ENCODE results near the gene RBMS3. TPM values are rescaled to one million over a fixed set of nuclear protein-coding genes. Genes with fewer than 3 reads are reported as not detected.

The RBMS3 gene
- total RNA-seq, 2 experiments from 2014 or later: 1.0 TPM; not detected in 1

- intact Hi-C loops (cut with micrococcal nuclease; ENCODE audit: unreplicated experiment): no loop called here
These were observed 230.8 kb downstream of the RBMS3 start for GRCh38 chr3:29511701-29512100.

GRCh38 chr3:29512641-29513040 is 231.8 kb downstream of the RBMS3 start:
- intact Hi-C loops (cut with micrococcal nuclease; ENCODE audit: unreplicated experiment): no loop called here
- ChIA-PET CTCF (ENCODE audit: unreplicated experiment) (no interaction called here), POLR2A (interaction anchor here (0.6 kb wide), 1 partner anchor 391 kb away, joined by 3 read pairs; no protein-coding TSS in a partner anchor)
- no peaks in the 10 kb centered on the region for H3K9me3 ChIP-seq (ENCODE audit: low read length)
- no TSS peak for BruUV-seq (replicated peaks)
- H3K9me2 ChIP-seq (ENCODE audit: insufficient read depth, low read length): no peaks in the 10 kb centered on the region
- peak overlapping the region; percentile 28; the same call in 1 of the 2 replicates for H3K4me2 ChIP-seq (ENCODE audit: low read length)
- H3K4me1 ChIP-seq (ENCODE audit: insufficient read depth, low read length, poor library complexity, severe bottlenecking): peaks cover 28% of the 10 kb centered on the region
- peak overlapping the region; percentile 28 for H2AFZ ChIP-seq (ENCODE audit: low read length)
- no peak overlapping the region for H3K27ac ChIP-seq (ENCODE audit: low read depth, low read length, poor library complexity, severe bottlenecking)
- H3K4me3 ChIP-seq (ENCODE audit: low read depth, low read length, poor library complexity, severe bottlenecking): no peak overlapping the region
- H3K79me2 ChIP-seq (ENCODE audit: insufficient read depth, low read depth, low read length): no peaks in the 10 kb centered on the region
- no peaks in the 10 kb centered on the region for H4K20me1 ChIP-seq (ENCODE audit: insufficient read depth, low read length)
- DNase-seq (ENCODE audit: low spot score): no peak
- H3K36me3 ChIP-seq (ENCODE audit: insufficient read depth, low read length): no peaks in the 10 kb centered on the region
- no peak for TF ChIP-seq EZH2phosphoT487 (IDR thresholded peaks at IDR 0.05; ENCODE audit: borderline replicate concordance, low read depth, low read length)
- no peak for TF ChIP-seq CTCF (conservative IDR thresholded peaks at IDR 0.05; ENCODE audit: low read length)

More at GRCh38 chr3:29511701-29512100, 230.8 kb downstream of the RBMS3 start:
- Histone ChIP-seq H3K79me2 (ENCODE audit: insufficient read depth, low read depth, low read length) (no peaks in the 10 kb centered on the region), H4K20me1 (ENCODE audit: insufficient read depth, low read length) (no peaks in the 10 kb centered on the region), H3K9me2 (ENCODE audit: insufficient read depth, low read length) (no peaks in the 10 kb centered on the region), H3K36me3 (ENCODE audit: insufficient read depth, low read length) (no peaks in the 10 kb centered on the region), H3K4me1 (ENCODE audit: insufficient read depth, low read length, poor library complexity, severe bottlenecking) (peaks cover 28% of the 10 kb centered on the region), H3K9me3 (ENCODE audit: low read length) (no peaks in the 10 kb centered on the region), H3K27ac (ENCODE audit: low read depth, low read length, poor library complexity, severe bottlenecking) (no peak overlapping the region), H2AFZ (ENCODE audit: low read length) (no peak overlapping the region), H3K4me3 (ENCODE audit: low read depth, low read length, poor library complexity, severe bottlenecking) (no peak overlapping the region), H3K4me2 (ENCODE audit: low read length) (no peak overlapping the region)
- DNase-seq (ENCODE audit: low spot score): no peak
- ChIA-PET POLR2A (no interaction called here), CTCF (ENCODE audit: unreplicated experiment) (no interaction called here)
- no TSS peak for BruUV-seq (replicated peaks)
- TF ChIP-seq EZH2phosphoT487 (IDR thresholded peaks at IDR 0.05; ENCODE audit: borderline replicate concordance, low read depth, low read length) (no peak), CTCF (conservative IDR thresholded peaks at IDR 0.05; ENCODE audit: low read length) (no peak)

DNA sequence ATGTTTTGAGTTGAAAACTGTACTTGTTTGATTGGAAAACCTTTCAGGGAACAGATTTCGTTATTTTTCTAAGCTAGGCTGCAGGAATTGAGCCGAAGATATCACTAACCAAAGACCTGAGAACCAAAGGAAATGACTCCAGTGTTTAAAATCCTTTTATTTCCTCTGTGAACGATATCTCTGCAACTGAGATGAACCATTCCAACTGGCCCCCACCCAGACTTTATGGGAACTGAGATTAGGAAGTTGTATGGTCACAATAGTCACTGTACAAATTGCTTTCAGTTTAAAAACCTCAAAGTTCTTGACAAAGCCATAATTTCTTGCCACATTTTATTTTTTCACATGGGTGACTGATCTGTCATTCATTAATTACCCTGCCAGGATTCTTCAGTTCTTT is 232.4 kb downstream of the RBMS3 start:
- H3K27ac ChIP-seq (ENCODE audit: low read depth, low read length, poor library complexity, severe bottlenecking): no peak overlapping the region
- intact Hi-C loops (cut with micrococcal nuclease; ENCODE audit: unreplicated experiment): no loop called here
- POLR2A ChIA-PET: no interaction called here
- no peaks in the 10 kb centered on the region for H3K36me3 ChIP-seq (ENCODE audit: insufficient read depth, low read length)
- H3K79me2 ChIP-seq (ENCODE audit: insufficient read depth, low read depth, low read length): no peaks in the 10 kb centered on the region
- DNase-seq (ENCODE audit: low spot score): no peak
- H3K4me3 ChIP-seq (ENCODE audit: low read depth, low read length, poor library complexity, severe bottlenecking): no peak overlapping the region
- H4K20me1 ChIP-seq (ENCODE audit: insufficient read depth, low read length): no peaks in the 10 kb centered on the region
- H3K9me2 ChIP-seq (ENCODE audit: insufficient read depth, low read length): no peaks in the 10 kb centered on the region
- TF ChIP-seq CTCF (conservative IDR thresholded peaks at IDR 0.05; ENCODE audit: low read length): no peak
- TF ChIP-seq EZH2phosphoT487 (IDR thresholded peaks at IDR 0.05; ENCODE audit: borderline replicate concordance, low read depth, low read length): no peak
- H3K9me3 ChIP-seq (ENCODE audit: low read length): no peaks in the 10 kb centered on the region
- CTCF ChIA-PET (ENCODE audit: unreplicated experiment): no interaction called here
- no TSS peak for BruUV-seq (replicated peaks)
- peaks cover 28% of the 10 kb centered on the region for H3K4me1 ChIP-seq (ENCODE audit: insufficient read depth, low read length, poor library complexity, severe bottlenecking)
- peak overlapping the region; percentile 28; the same call in 1 of the 2 replicates for H3K4me2 ChIP-seq (ENCODE audit: low read length)
- peak overlapping the region; percentile 28 for H2AFZ ChIP-seq (ENCODE audit: low read length)

Measured in OCI-LY7 (cell line).